Left lung (tissue), 10 donors: Measurements from ENCODE around the gene FKBP1A. TPM values are rescaled to one million over a fixed set of nuclear protein-coding genes. Genes with fewer than 3 reads are reported as not detected.

Experiments
- ATAC-seq: fragments of 200-7000 bp; cut with Tn5 transposase; one replicate; pipeline ENCODE4 v1.9.1; 2020; ENCODE audit warnings: moderate library complexity
- DNase-seq, 4 donors: peaks; one replicate each; pipeline ENCODE4 v3.0.0-alpha.2; 2013 to 2020
- H3K27ac ChIP-seq, 2 donors: fragments of 200-600 bp; sonication (generic) in 1 of 2; one replicate each; pipeline versions ENCODE4 v1.5.0 to v1.8.0; 2020 to 2021
- H3K27me3 ChIP-seq, 2 donors: fragments of 200-600 bp; sonication (generic) in 1 of 2; one replicate each; pipeline versions ENCODE4 v1.5.0 to v1.8.0; 2020 to 2021
- H3K36me3 ChIP-seq, 2 donors: fragments of 200-600 bp; sonication (generic) in 1 of 2; one replicate each; pipeline versions ENCODE4 v1.5.0 to v1.8.0; 2020 to 2021
- H3K4me1 ChIP-seq, 2 donors: fragments of 200-600 bp; one replicate each; pipeline ENCODE4 v1.8.0; 2021
- H3K4me3 ChIP-seq, 2 donors: fragments of 200-600 bp; sonication (generic) in 1 of 2; one replicate each; pipeline versions ENCODE4 v1.5.0 to v1.8.0; 2020 to 2021; ENCODE audit warnings: mild to moderate bottlenecking in 1 of 2
- H3K9me3 ChIP-seq, 2 donors: fragments of 200-600 bp; sonication (generic) in 1 of 2; one replicate each; pipeline versions ENCODE4 v1.5.0 to v1.8.0; 2020 to 2021
- CTCF ChIP-seq, 2 donors: fragments of 200-600 bp; sonication (generic) in 1 of 2; IDR thresholded peaks; one replicate each; pipeline versions ENCODE4 v1.5.0 to v1.8.0; 2021; ENCODE audit warnings: antibody characterized with exemption in 2 of 2
- intact Hi-C, 2 donors: fragments of 100-400 bp; cut with DNase I; formaldehyde crosslinking; loops; one replicate each; pipeline versions ENCODE4 v1.11.2 to v1.14.2; 2022
- polyA plus RNA-seq, 6 donors: library from polyadenylated mRNA; unstranded; fragments of 120-200 nt; gene quantifications; one replicate each; pipeline ENCODE4 v1.2.1, GENCODE V29; 2013; ENCODE audit not compliant: insufficient read length in 6 of 6
- total RNA-seq, 2 donors: library from RNA; stranded (reverse); fragmentation: NEBNext Ultra II Directional; extraction: Animal tissue kit (Norgen Biotek cat#: 25700); gene quantifications; one replicate each; pipeline ENCODE4 v1.2.1, GENCODE V29; 2021
- donor health status: DM: no; HTN: yes; CAD: no.
- donor health status: DM: no; HTN: no; CAD: no.

Gene FKBP1A
- total and polyA plus RNA-seq, 8 donors: 278 to 507 (median 439) TPM

GRCh38 chr20:1338096-1338495, 54.8 kb downstream of the FKBP1A start:
- intact Hi-C loops: no loop called here
- H3K4me3 ChIP-seq: no peak overlapping the region
- no peaks in the 10 kb centered on the region for H3K9me3 ChIP-seq
- no peaks in the 10 kb centered on the region for H3K27me3 ChIP-seq
- DNase-seq: no peak
- H3K4me1 ChIP-seq: peaks cover 9 to 48% of the 10 kb centered on the region in 2 donors
- no peaks in the 10 kb centered on the region for H3K36me3 ChIP-seq
- no peak for ATAC-seq
- H3K27ac ChIP-seq: peak overlapping the region in 1 of 2 donors; percentile 67
- TF ChIP-seq CTCF (IDR thresholded peaks at IDR 0.05): no peak

GRCh38 chr20:1337441-1337840, 55.4 kb downstream of the FKBP1A start:
- no peak for TF ChIP-seq CTCF (IDR thresholded peaks at IDR 0.05)
- Histone ChIP-seq H3K36me3 (no peaks in the 10 kb centered on the region), H3K27ac (peak overlapping the region; percentile 23 to 67), H3K27me3 (no peaks in the 10 kb centered on the region), H3K4me1 (peaks cover 9 to 54% of the 10 kb centered on the region in 2 donors), H3K9me3 (no peaks in the 10 kb centered on the region), H3K4me3 (no peak overlapping the region)
- intact Hi-C loops: no loop called here
- ATAC-seq (no peak), DNase-seq (no peak)

DNA sequence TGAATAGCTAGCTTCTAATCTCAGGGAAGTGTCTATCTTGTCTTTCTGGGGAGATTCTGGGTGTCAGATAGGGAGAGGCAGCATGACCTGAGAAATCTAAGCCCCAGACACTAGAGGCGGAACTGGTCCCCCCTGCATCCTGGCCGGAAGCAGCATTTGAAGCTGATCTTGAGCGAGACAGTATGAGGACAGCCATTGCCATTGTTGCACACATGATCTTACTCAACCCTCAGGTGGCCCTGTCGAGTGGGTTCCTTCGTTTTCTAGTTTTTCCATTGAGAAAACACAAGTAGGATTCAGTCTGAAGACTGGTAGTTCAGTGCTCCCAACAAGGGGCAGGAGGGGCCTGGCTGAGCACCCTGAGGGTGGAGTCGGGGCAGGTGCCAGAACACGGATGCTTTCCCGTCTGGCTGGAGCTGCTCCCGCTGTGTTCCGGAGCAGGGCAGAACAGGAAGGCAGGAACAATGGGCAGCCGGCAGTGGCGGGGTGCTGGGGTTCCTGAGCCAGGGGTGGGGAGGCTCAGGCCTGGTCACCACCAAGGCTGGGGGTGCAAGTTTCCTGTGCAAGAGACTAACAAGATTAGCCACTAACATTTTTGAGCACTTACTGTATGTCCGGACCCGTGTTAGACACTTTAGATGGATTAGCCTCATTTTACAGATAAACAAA, 56.0 kb downstream of the FKBP1A start:
- ATAC-seq (peak; percentile 95), DNase-seq (peak in 3 of 4 donors; percentile 39 to 89 (median 75))
- Histone ChIP-seq H3K27ac (peak overlapping the region; percentile 62 to 67), H3K4me1 (peaks cover 9 to 58% of the 10 kb centered on the region in 2 donors), H3K9me3 (no peaks in the 10 kb centered on the region), H3K4me3 (no peak overlapping the region), H3K36me3 (no peaks in the 10 kb centered on the region), H3K27me3 (no peaks in the 10 kb centered on the region)
- intact Hi-C loops: no loop called here
- TF ChIP-seq CTCF (IDR thresholded peaks at IDR 0.05): no peak

DNA sequence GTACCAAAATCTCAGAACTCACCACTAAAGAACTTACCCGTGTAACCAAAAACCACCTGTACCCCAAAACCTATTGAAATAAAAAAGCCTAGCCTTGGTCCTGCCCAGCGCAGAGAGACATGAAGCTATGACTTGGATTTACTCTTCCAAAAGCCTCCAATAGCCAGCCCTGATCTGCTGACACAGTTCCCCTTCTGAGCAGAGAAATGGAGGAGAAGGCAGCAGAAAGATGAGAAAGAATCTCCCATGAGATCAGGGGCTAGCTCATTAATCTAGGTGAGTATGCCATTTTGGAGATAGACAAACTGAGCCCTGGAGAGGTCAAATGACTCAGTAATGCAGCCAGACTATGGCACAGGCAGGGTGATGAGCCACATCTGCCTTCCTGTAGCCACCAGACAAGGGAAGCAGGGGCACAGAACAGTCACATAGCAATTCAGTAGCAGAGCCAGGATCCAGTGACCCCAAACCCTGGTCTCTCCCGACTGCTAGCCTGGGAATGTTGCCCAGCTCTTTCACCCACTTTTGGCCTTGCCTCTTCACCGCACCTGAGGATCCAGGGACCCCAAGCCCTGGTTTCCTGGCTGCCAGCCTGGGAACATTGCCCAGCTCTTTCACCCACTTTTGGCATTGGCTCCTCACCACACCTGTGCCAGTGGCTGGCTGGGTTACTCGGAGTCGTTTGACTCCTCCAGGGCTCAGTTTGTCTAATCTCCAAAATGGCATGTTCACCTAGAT, 56.7 kb downstream of the FKBP1A start:
- ATAC-seq (peak; percentile 10), DNase-seq (no peak)
- intact Hi-C loops: no loop called here
- H3K4me3 ChIP-seq: no peak overlapping the region
- H3K27me3 ChIP-seq: no peaks in the 10 kb centered on the region
- TF ChIP-seq CTCF (IDR thresholded peaks at IDR 0.05): no peak
- no peaks in the 10 kb centered on the region for H3K36me3 ChIP-seq
- H3K9me3 ChIP-seq: no peaks in the 10 kb centered on the region
- H3K27ac ChIP-seq: peak overlapping the region; percentile 62 to 67
- H3K4me1 ChIP-seq: peaks cover 9 to 58% of the 10 kb centered on the region in 2 donors

- peaks cover 13 to 68% of the 10 kb centered on the region in 2 donors for H3K4me1 ChIP-seq
- no peaks in the 10 kb centered on the region for H3K27me3 ChIP-seq
- no peak overlapping the region for H3K27ac ChIP-seq
- no peak for TF ChIP-seq CTCF (IDR thresholded peaks at IDR 0.05)
- DNase-seq (no peak), ATAC-seq (no peak)
- intact Hi-C loops: no loop called here
- no peaks in the 10 kb centered on the region for H3K9me3 ChIP-seq
- no peaks in the 10 kb centered on the region for H3K36me3 ChIP-seq
- H3K4me3 ChIP-seq: no peak overlapping the region
Measured at GRCh38 chr20:1334761-1335160, 58.1 kb downstream of the FKBP1A start.
